Measurements from ENCODE around the gene ACOT7. TPM values are rescaled to one million over a fixed set of nuclear protein-coding genes. Genes with fewer than 3 reads are reported as not detected.
A peak's percentile ranks its signal among the peaks of the same experiment; 100 is the strongest.

The ACOT7 gene
- total RNA-seq = 10 to 100 TPM in 1 of 4 donors, 1 to 10 TPM in 3; 3.7 to 13.4 (median 6.3) TPM

GRCh38 chr1:6393400-6394187 lies at the start of gene ACOT7:
TSS of gene ACOT7 (minus strand) at chr1:6393767. CDS start at chr1:6393399, 368 bp downstream.
- Histone ChIP-seq H3K36me3 (no peaks in the 10 kb centered on the region), H3K4me3 (replicated peaks in 1 of 3) (peak within 1 kb of the TSS in 2 of 3 donors; percentile 45 to 61), H3K27me3 (no peaks in the 10 kb centered on the region), H3K4me1 (peaks cover 8 to 11% of the 10 kb centered on the region in 2 donors), H3K9me3 (no peaks in the 10 kb centered on the region), H3K27ac (peak within 1 kb of the TSS; percentile 91 to 98 (median 96))
- peak in 1 of 6 experiments; percentile 20 for TF ChIP-seq CTCF (IDR thresholded peaks at IDR 0.05)
- TF ChIP-seq POLR2A (IDR thresholded peaks at IDR 0.05) = peak in 1 of 2 donors; percentile 74
- peak; percentile 86 to 88 for DNase-seq
- 0 to 1% methylated on average over 13 to 24 of the region's 87 CpGs for WGBS, 2 donors
- intact Hi-C loops (cut with DNase I) = no loop called here

GRCh38 chr1:6441586-6441985 lies 48.0 kb upstream of the ACOT7 start:
- intact Hi-C loops (cut with DNase I) = no loop called here
- Histone ChIP-seq H3K27ac (no peak overlapping the region), H3K9me3 (no peaks in the 10 kb centered on the region), H3K27me3 (no peaks in the 10 kb centered on the region), H3K4me1 (peaks cover 0 to 11% of the 10 kb centered on the region in 2 donors), H3K4me3 (replicated peaks in 1 of 3) (no peak overlapping the region), H3K36me3 (no peaks in the 10 kb centered on the region)
- TF ChIP-seq POLR2A (IDR thresholded peaks at IDR 0.05) (no peak), CTCF (IDR thresholded peaks at IDR 0.05) (no peak)
- 75 to 81% methylated on average over 7 of the region's 7 CpGs for WGBS, 2 donors
- no peak for DNase-seq

- H3K36me3 ChIP-seq = no peaks in the 10 kb centered on the region
- TF ChIP-seq CTCF (IDR thresholded peaks at IDR 0.05) (peak in 1 of 6 experiments; percentile 42), POLR2A (IDR thresholded peaks at IDR 0.05) (no peak)
- peaks cover 0 to 11% of the 10 kb centered on the region in 2 donors for H3K4me1 ChIP-seq
- no peak overlapping the region for H3K4me3 ChIP-seq (replicated peaks in 1 of 3)
- peak; percentile 56 to 62 for DNase-seq
- H3K27ac ChIP-seq = no peak overlapping the region
- no peaks in the 10 kb centered on the region for H3K9me3 ChIP-seq
- WGBS, 2 donors = 0 to 27% methylated on average over 1 to 17 of the region's 101 CpGs
- no peaks in the 10 kb centered on the region for H3K27me3 ChIP-seq
- intact Hi-C loops (cut with DNase I) = no loop called here
Observed at GRCh38 chr1:6440198-6441126, 46.9 kb upstream of the ACOT7 start.

- DNase-seq = peak; percentile 52 to 58
- peaks cover 0 to 11% of the 10 kb centered on the region in 2 donors for H3K4me1 ChIP-seq
- TF ChIP-seq CTCF (IDR thresholded peaks at IDR 0.05) (peak; percentile 70 to 97 (median 86)), POLR2A (IDR thresholded peaks at IDR 0.05) (no peak)
- no peaks in the 10 kb centered on the region for H3K9me3 ChIP-seq
- no peak overlapping the region for H3K4me3 ChIP-seq (replicated peaks in 1 of 3)
- no peak overlapping the region for H3K27ac ChIP-seq
- H3K27me3 ChIP-seq = no peaks in the 10 kb centered on the region
- H3K36me3 ChIP-seq = no peaks in the 10 kb centered on the region
- 16 to 17% methylated on average over 5 of the region's 5 CpGs for WGBS, 2 donors
- intact Hi-C loops (cut with DNase I) = no loop called here
Observed at GRCh38 chr1:6438047-6438525, 44.5 kb upstream of the ACOT7 start.
